DMS153 (cell line): ENCODE measurements around the gene STRIP2.
"Not testable (repeated sequence)": the region's sequence is repeated elsewhere in the genome, so short reads cannot be mapped to it uniquely, and the experiment has no call there.

Experiments
- DNase-seq: peaks from one replicate; lab custom pipeline; 2025; lab: John Stamatoyannopoulos, UW

STRIP2 gene

DNA sequence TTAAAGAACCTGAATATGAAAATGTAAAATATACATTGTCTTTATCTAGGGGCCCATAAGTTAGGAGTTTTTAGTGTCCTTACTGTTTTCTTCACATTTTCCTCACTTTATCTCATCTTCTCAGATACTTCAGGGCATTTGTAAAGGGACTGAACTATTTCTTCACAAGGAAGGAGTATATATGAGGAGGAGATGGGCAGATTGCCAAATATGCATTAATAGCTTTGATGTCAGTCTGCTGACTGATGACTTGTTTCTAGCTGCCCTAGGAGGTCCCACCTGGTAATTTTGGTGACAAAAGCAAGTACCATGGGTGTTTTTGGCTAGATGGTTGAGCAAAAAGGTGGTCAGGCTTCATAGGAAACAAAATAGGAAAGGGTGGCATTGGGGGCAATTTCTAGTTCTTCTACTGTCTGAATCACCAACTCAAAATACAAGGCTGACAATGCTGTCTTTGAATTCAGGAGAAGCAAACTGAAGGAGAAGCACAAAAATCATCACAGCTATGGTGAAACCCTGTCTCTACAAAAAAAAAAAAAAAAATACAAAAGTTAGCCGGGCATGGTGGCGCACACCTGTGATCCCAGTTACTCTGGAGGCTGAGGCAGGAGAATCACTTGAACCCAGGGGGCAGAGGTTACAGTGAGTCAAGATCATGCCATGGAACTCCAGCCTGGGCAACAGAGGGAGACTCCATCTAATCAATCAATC lies 10.4 kb upstream of the STRIP2 start:
- no peak for DNase-seq

- no peak for DNase-seq
Measured at GRCh38 chr7:129426482-129426881, 7.8 kb upstream of the STRIP2 start.

GRCh38 chr7:129427526-129428045 lies 6.6 kb upstream of the STRIP2 start:
- no peak for DNase-seq

GRCh38 chr7:129431911-129432643 lies 2.2 kb upstream of the STRIP2 start:
- no peak for DNase-seq

DNA sequence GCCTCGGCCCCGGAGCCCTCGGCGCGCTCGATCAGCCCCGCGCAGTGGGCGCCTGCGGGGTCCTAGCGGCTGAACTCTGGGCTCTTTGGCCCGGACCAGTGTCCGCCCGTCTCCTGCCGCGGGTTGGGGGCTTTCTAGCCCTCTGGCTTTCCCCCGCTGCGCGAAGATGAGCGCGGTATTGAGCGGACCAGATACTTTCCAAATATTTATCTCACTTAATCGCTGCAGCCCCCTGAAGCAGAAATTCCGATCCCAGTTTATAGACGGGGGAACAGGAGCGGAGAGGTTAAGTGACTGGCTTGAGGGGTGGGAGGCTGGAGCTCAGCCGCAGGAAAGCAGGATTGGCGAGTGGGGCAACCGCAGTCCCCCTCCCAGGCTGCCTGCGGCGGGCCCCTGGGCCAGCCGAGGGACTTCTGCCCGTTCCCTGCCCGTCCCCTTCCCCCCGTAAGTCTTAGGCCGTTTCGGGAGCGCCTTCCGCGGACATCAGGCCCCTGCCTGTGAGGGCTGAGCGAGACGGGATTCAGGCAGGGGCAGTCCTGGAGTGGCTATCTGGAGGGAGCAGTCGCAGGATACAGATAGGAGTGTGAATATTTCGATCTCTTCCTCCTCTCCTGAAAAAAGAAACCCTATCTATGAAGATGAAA lies 565 bp downstream of the STRIP2 start:
- DNase-seq: no peak

DNA sequence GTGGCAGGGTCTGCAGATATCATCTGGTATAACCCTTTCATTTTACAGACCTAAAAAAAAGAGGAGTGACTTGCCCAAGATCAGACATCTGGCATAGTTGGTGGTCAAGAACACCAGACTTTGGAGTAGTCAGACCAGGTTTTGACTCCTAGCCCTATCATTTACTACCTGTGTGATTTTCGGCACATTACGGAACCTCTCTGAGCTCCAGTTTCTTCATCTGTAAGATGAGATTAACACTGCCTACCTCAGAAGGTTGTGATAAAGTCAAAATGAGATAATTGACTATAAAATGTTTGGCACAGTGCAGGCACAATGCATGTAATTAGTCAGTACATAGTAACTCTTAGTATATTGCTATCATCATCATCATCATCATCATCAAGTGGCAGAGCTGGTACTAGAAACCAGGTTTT lies 1.2 kb downstream of the STRIP2 start:
- no peak for DNase-seq

DNA sequence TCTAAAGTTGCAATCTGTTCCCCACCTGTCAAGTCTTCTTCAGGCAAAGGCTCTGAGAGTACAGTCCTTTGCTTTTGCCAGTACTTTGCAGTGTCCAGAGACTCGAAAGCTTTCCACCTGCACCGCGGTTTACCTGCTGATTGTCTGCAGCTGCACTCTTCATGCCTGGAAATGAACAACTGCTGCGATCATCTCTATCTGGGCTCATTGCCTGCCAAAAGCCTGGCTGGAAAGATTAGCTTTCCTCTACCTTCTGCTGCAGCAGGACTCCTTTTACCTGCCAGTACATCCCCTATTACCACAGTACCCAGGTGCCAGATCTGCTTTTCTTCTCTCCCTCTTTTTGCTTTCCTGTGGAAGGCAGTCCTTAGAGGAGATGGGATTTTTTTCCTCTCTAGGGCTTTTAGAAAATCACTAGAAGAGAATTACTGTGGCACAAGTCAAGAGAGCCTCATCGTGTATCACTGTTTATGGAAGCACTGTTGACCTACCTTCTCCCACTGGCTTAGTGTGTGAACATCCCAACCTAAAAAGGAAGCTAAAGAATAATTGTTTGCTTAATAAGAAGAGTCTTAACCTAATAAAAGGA lies 2.2 kb downstream of the STRIP2 start:
- DNase-seq: no peak

DNA sequence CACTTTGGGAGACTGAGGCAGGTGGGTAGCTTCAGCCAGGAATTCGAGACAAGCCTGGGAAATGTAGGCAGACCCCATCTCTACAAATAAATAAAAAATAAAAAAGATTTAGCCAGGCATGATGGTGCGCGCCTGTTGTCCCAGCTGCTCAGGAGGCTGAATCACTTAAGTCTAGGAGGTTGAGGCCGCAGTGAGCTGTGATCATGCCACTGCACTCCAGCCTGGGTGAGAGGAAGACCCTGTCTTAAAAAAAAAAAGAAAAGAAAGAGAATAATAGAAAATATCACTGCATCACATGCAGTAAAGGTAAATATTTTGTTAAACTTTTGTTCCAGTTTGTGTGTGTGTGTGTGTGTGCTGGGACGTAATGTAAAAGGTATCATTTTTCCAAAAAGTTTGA lies 3.0 kb downstream of the STRIP2 start:
- no peak for DNase-seq

GRCh38 chr7:129438281-129438838 lies 4.1 kb downstream of the STRIP2 start:
- DNase-seq: no peak

DNA sequence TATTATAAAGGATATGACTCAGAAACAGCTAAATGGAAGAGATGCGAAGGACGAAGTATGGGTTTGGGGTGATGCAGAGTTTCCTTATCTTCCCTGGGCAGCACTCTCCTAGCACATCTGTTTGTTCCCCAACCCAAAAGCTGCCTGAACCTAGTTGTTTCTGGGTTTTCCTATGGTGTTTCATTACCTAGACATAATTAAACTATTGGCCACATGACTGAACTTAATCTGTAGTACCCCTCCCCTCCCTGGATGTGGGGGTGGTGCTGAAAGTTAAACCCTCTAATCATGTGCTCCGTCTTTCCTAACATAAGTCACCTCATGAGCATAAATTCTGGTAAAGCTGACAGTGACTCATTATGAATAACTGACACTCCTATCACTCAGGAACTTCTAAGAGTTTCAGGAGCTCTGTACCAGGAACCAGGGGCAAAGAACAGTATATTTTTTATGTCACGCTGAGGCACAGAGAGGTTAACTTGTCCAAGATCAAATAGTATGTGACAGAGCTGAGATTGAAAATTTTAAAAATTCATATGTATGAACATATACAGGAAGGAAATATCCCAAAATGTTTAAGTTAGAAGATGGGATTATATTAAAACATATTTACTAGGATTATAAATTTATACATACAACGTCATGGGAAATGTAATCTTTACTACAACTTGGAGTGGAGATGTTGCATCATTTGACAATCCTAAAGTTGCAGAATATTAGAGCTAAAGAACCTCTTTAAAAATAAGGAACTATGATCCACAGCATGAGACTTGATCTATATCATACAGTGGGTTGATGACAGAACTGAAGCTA lies 4.8 kb downstream of the STRIP2 start:
- no peak for DNase-seq

DNA sequence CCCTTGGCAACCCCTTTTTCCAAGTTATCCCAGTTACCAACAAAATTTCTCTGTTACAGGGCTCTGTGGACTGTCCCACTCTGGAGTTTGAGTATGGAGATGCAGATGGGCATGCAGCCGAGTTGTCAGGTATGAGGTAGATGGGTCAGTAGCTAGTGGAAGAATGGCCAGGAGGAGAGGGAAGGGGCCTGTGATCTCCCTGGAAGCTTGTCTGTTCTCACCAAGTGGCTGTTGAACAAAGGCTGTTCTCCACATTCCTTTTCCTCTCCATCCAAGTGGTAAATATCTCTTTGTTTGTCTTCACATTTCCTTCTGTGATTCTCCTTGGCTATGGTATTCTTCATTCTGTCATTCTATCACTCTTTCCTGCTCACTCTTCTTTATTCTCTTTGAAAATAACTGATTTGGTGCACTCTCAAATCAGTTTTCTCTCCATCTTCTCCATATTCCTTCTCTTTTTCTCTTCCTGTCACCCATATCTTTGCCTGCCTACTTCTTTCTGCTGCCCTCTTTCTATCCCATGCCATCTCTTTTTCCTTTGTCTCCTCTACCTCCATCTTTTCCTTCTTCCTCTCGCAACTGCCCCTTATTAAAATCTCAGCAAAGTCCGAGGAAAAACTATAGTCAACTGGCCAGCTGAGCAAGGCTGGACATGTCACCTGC lies 5.9 kb downstream of the STRIP2 start:
- DNase-seq: no peak

DNA sequence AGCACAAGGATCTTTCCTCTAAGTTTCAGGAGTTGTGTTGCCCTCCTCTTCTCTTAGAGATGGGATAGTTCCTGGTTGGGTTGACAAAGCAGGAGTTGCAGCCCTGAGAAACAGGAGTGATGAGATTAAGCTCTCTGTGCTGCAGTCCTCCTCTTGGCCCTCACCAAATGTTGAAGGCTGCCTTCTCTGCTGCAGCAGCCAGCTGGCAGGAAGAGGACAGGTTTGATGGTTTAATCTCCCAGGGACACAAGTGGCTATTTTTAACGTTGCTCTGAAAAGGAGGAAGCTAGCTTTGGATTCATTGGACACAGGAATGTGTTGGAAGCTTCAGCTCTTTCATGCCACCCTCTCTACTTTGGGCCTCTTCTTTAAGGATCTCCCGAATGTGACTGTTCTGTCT lies 9.4 kb downstream of the STRIP2 start:
- no peak for DNase-seq

DNA sequence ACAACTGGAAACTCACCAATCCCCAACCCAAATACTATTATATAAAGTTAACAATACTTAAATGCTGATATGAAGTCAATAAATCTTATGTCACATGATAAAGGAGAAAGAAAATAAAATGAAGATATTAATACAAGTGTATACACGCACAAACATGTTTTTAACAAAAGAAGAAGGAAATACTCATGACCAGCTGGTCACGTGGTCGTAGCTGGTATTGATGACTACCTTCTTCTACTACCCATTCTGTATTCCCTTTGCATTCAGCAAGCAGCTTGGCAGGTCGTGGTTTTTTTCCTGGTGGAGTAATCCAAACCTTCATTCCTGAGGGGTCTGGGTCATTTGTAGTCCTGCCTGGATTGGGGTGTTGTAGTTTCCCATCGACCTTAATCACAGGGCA lies 10.5 kb downstream of the STRIP2 start:
- not testable (repeated sequence) for DNase-seq

- DNase-seq: not testable (repeated sequence)
Measured at GRCh38 chr7:129446925-129447324, 12.7 kb downstream of the STRIP2 start.

DNA sequence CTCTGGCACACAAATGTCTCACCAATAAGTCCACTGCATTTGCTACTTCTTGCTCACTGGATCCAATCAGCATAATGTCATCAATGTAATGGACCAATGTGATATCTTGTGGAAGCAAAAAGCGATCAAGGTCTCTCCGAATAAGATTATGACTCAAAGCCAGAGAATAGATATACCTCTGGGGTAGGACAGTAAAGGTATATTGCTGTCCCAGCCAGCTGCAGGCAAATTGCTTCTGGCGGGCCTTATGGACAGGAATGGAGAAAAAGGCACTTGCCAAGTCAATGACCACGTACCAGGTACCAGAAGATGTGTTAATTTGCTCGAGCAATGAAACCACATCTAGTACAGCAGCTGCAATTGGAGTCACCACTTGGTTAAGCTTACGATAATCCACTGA lies 13.2 kb downstream of the STRIP2 start:
- not testable (repeated sequence) for DNase-seq

GRCh38 chr7:129448608-129449007 lies 14.4 kb downstream of the STRIP2 start:
- DNase-seq: not testable (repeated sequence)

DNA sequence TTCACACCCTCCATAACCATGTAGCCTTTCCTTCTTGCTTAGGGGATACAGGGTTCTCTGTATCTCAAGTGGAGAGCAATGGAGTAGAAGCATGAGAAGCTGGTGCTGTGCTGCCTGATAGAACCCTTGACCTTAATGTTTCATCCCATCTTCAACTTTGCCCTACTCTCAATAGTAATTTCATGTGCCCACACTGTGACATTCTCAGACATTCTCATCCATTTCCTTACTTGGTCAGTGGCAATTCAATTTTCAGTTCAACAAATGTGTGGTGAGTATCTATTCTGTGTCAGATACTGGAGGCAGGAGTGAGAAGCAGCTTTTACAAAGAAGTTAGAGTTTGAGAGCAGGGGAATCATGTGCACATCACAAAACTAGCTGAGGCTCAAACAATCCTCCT lies 16.1 kb downstream of the STRIP2 start:
- DNase-seq: no peak

- no peak for DNase-seq
Measured at GRCh38 chr7:129452589-129453231, 18.5 kb downstream of the STRIP2 start.

GRCh38 chr7:129453510-129454248 lies 19.4 kb downstream of the STRIP2 start:
- DNase-seq: no peak

DNA sequence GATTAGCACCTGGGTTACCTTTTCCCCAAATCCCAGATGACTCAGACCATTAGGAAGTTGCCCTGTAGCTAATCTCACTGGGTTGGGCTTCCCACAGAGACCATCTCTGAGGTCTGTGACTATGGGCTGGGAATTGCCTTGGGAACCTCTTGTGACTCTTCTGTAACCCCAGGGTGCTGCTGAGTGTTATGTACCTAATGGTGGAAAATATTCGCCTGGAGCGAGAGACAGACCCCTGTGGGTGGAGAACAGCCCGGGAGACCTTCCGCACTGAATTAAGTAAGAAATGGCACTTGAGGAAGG lies 20.0 kb downstream of the STRIP2 start:
- DNase-seq: no peak
